ENCODE data around the gene SCARB2. TPM values are rescaled to one million over a fixed set of nuclear protein-coding genes. Genes with fewer than 3 reads are reported as not detected.

The SCARB2 gene
- total and polyA plus RNA-seq, 7 donors, result 29.4 to 160 (median 119) TPM

DNA sequence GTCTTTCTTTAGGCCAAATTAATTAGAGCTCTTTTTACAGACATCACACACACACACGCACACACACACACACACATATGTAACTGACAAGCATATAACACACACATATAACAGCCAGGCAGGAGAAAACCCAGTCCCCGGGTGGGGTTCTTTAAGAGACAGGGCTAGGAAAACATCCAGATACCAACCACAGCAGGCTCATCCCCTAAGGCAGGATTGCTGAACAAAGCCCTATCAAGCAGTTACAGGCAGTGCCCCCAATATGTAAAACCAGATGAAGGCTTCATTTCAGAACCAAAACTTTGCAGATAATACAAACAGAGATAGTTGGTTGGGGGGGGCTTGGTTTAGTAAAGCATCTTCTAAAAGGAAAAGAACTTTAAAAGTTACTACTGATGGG lies 19.9 kb upstream of the SCARB2 start:
- TF ChIP-seq POLR2A (IDR thresholded peaks at IDR 0.05), result no peak
- no peak for TF ChIP-seq EP300 (IDR thresholded peaks at IDR 0.05)
- TF ChIP-seq POLR2AphosphoS5 (IDR thresholded peaks at IDR 0.05), result no peak
- TF ChIP-seq CTCF (IDR thresholded peaks at IDR 0.05), result no peak
- Histone ChIP-seq H3K36me3 (no peaks in the 10 kb centered on the region), H3K4me1 (no peaks in the 10 kb centered on the region), H3K4me3 (no peak overlapping the region), H3K9me3 (peaks cover 0 to 5% (median 0%) of the 10 kb centered on the region in 4 donors), H3K27ac (no peak overlapping the region), H3K27me3 (no peaks in the 10 kb centered on the region)
- intact Hi-C loops (cut with DNase I), result no loop called here
- 29 to 51% methylated on average over 2 of the region's 2 CpGs for WGBS, 2 donors
- DNase-seq, result no peak

- Histone ChIP-seq H3K27ac (no peak overlapping the region), H3K4me3 (no peak overlapping the region), H3K36me3 (no peaks in the 10 kb centered on the region), H3K27me3 (no peaks in the 10 kb centered on the region), H3K9me3 (peaks cover 0 to 5% (median 0%) of the 10 kb centered on the region in 4 donors), H3K4me1 (no peaks in the 10 kb centered on the region)
- WGBS, 2 donors, result 52 to 77% methylated on average over 4 of the region's 4 CpGs
- intact Hi-C loops (cut with DNase I), result no loop called here
- no peak for TF ChIP-seq POLR2A (IDR thresholded peaks at IDR 0.05)
- TF ChIP-seq POLR2AphosphoS5 (IDR thresholded peaks at IDR 0.05), result no peak
- TF ChIP-seq CTCF (IDR thresholded peaks at IDR 0.05), result no peak
- no peak for TF ChIP-seq EP300 (IDR thresholded peaks at IDR 0.05)
- no peak for DNase-seq
Measured at GRCh38 chr4:76233083-76233482, 19.5 kb upstream of the SCARB2 start.

- H3K9me3 ChIP-seq, result peaks cover 0 to 5% (median 0%) of the 10 kb centered on the region in 4 donors
- no peaks in the 10 kb centered on the region for H3K4me1 ChIP-seq
- H3K27me3 ChIP-seq, result no peaks in the 10 kb centered on the region
- intact Hi-C loops (cut with DNase I), result no loop called here
- H3K36me3 ChIP-seq, result no peaks in the 10 kb centered on the region
- DNase-seq, result no peak
- no peak overlapping the region for H3K27ac ChIP-seq
- 79 to 84% methylated on average over 1 of the region's 1 CpG for WGBS, 2 donors
- no peak for TF ChIP-seq EP300 (IDR thresholded peaks at IDR 0.05)
- TF ChIP-seq POLR2AphosphoS5 (IDR thresholded peaks at IDR 0.05), result no peak
- TF ChIP-seq POLR2A (IDR thresholded peaks at IDR 0.05), result no peak
- no peak for TF ChIP-seq CTCF (IDR thresholded peaks at IDR 0.05)
- H3K4me3 ChIP-seq, result no peak overlapping the region
Measured at GRCh38 chr4:76232681-76233080, 19.1 kb upstream of the SCARB2 start.

GRCh38 chr4:76226418-76226817 lies 12.8 kb upstream of the SCARB2 start:
- H3K9me3 ChIP-seq, result peaks cover 0 to 5% (median 0%) of the 10 kb centered on the region in 4 donors
- intact Hi-C loops (cut with DNase I), result no loop called here
- 0 to 33% methylated on average over 1 of the region's 1 CpG for WGBS, 2 donors
- no peak overlapping the region for H3K4me3 ChIP-seq
- DNase-seq, result no peak
- no peaks in the 10 kb centered on the region for H3K27me3 ChIP-seq
- TF ChIP-seq CTCF (IDR thresholded peaks at IDR 0.05) (no peak), POLR2AphosphoS5 (IDR thresholded peaks at IDR 0.05) (no peak), POLR2A (IDR thresholded peaks at IDR 0.05) (no peak), EP300 (IDR thresholded peaks at IDR 0.05) (no peak)
- no peaks in the 10 kb centered on the region for H3K36me3 ChIP-seq
- H3K4me1 ChIP-seq, result no peaks in the 10 kb centered on the region
- no peak overlapping the region for H3K27ac ChIP-seq

- H3K4me3 ChIP-seq, result no peak overlapping the region
- DNase-seq, result no peak
- H3K27me3 ChIP-seq, result no peaks in the 10 kb centered on the region
- no peaks in the 10 kb centered on the region for H3K36me3 ChIP-seq
- intact Hi-C loops (cut with DNase I), result no loop called here
- H3K9me3 ChIP-seq, result peaks cover 0 to 1% (median 0%) of the 10 kb centered on the region in 4 donors
- TF ChIP-seq POLR2AphosphoS5 (IDR thresholded peaks at IDR 0.05) (no peak), EP300 (IDR thresholded peaks at IDR 0.05) (no peak), CTCF (IDR thresholded peaks at IDR 0.05) (no peak), POLR2A (IDR thresholded peaks at IDR 0.05) (no peak)
- WGBS, 2 donors, result 19 to 59% methylated on average over 3 of the region's 3 CpGs
- H3K4me1 ChIP-seq, result no peaks in the 10 kb centered on the region
- no peak overlapping the region for H3K27ac ChIP-seq
Measured at GRCh38 chr4:76224171-76224570, 10.5 kb upstream of the SCARB2 start.

All from sigmoid colon (tissue), 7 donors.